ENCODE data around the gene TBC1D22A. TPM values are rescaled to one million over a fixed set of nuclear protein-coding genes. Genes with fewer than 3 reads are reported as not detected.

Gene TBC1D22A
- total and polyA plus RNA-seq, 2 experiments from 2014 or later = 15.3 to 19.8 TPM

DNA sequence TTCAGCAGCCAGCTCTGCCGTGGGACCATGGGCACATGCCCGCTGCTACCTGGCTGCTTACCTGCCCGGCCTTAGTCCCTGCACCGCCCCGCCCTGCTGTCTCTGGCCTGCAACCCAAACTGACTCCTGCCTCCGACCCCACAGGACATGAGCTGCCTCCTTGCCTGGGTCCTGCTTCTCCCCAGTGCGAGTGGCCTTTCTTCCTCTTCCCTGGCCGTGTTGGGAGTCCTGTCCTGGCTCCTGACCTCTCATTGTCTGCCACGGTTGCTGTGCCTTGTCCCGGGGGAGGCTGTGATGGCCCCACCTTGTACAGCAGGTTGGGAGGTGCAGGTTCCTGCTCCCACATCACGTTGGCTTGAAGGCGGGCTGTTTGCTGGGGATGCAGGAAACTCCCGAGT is 370.0 kb downstream of the TBC1D22A start:
- no peak overlapping the region for H3K4me3 ChIP-seq
- no peak overlapping the region for H3K4me2 ChIP-seq
- H3K27ac ChIP-seq = no peak overlapping the region
- H4K20me1 ChIP-seq (ENCODE audit: insufficient read depth, poor library complexity, severe bottlenecking) = no peaks in the 10 kb centered on the region
- H3K27me3 ChIP-seq = no peaks in the 10 kb centered on the region
- WGBS (ENCODE audit: low lambda C conversion rate, missing lambda C conversion rate) = 89% methylated on average over 13 of the region's 13 CpGs
- H3K79me2 ChIP-seq = no peaks in the 10 kb centered on the region
- TF ChIP-seq, protein P1, sequence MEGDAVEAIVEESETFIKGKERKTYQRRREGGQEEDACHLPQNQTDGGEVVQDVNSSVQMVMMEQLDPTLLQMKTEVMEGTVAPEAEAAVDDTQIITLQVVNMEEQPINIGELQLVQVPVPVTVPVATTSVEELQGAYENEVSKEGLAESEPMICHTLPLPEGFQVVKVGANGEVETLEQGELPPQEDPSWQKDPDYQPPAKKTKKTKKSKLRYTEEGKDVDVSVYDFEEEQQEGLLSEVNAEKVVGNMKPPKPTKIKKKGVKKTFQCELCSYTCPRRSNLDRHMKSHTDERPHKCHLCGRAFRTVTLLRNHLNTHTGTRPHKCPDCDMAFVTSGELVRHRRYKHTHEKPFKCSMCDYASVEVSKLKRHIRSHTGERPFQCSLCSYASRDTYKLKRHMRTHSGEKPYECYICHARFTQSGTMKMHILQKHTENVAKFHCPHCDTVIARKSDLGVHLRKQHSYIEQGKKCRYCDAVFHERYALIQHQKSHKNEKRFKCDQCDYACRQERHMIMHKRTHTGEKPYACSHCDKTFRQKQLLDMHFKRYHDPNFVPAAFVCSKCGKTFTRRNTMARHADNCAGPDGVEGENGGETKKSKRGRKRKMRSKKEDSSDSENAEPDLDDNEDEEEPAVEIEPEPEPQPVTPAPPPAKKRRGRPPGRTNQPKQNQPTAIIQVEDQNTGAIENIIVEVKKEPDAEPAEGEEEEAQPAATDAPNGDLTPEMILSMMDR (IDR thresholded peaks at IDR 0.05; ENCODE audit: poor library complexity) = no peak
- no peak for TF ChIP-seq EZH2 (IDR thresholded peaks at IDR 0.05; ENCODE audit: borderline replicate concordance)
- TF ChIP-seq EZH2phosphoT487 (IDR thresholded peaks at IDR 0.05; ENCODE audit: low read depth, severe bottlenecking, unreplicated experiment) = no peak
- no peak overlapping the region for H2AFZ ChIP-seq
- no peaks in the 10 kb centered on the region for H3K9me2 ChIP-seq (replicated peaks; ENCODE audit: insufficient read depth)
- H3K4me1 ChIP-seq (ENCODE audit: insufficient read depth) = no peaks in the 10 kb centered on the region
- H3K36me3 ChIP-seq (replicated peaks; ENCODE audit: insufficient read depth, low read depth) = no peaks in the 10 kb centered on the region
- H3K9me3 ChIP-seq (ENCODE audit: low read depth) = no peaks in the 10 kb centered on the region
- no peak for DNase-seq (ENCODE audit: low spot score)

DNA sequence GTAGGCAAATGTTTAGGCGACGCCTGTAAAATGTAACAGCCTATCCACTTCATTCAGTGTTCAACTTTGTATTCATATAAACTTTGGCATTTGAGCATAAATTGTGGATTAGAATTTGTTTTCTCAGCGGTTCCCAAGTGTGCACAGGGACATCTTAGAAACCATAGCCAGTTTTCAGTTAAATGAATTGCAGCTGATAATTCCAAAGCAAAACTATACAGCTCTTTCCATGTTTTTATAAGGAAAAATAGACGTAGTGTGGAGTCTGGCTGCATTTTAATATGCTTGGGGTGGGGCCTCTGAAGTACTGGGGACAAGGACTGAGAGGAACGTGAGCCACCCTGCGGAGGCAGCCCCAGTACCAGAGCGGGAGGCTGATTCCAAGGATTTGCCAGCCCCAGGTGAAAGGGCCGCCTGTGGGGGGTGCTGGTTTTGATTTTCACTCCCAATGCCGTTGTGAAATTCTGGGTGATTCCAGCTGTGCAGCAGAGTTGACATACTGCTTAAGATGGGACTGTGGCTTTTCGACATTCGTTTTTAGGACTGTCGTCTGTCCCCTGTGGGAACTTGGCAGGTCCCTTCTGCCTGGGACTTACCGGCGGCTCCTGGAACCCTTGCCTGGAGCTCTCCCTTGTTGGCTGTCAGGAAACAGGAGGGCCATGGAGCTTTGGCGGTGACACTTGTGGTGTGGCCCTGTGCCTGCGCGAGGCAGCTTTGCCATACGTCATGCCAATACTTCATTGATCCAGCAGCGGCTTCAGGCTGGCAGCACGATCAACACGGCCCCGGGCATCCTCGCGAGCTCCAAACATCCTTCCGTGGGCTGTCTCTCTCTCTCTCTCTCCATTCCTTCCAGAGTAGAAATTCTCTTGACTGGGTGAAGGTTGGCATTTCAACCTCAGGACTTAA is 370.9 kb downstream of the TBC1D22A start:
- no peak overlapping the region for H3K4me2 ChIP-seq
- TF ChIP-seq EZH2phosphoT487 (IDR thresholded peaks at IDR 0.05; ENCODE audit: low read depth, severe bottlenecking, unreplicated experiment) (no peak), EZH2 (IDR thresholded peaks at IDR 0.05; ENCODE audit: borderline replicate concordance) (no peak)
- TF ChIP-seq, protein P1 (IDR thresholded peaks at IDR 0.05; ENCODE audit: poor library complexity) = no peak
- no peaks in the 10 kb centered on the region for H3K9me2 ChIP-seq (replicated peaks; ENCODE audit: insufficient read depth)
- 90% methylated on average over 25 of the region's 25 CpGs for WGBS (ENCODE audit: low lambda C conversion rate, missing lambda C conversion rate)
- H3K79me2 ChIP-seq = no peaks in the 10 kb centered on the region
- no peaks in the 10 kb centered on the region for H4K20me1 ChIP-seq (ENCODE audit: insufficient read depth, poor library complexity, severe bottlenecking)
- no peak overlapping the region for H2AFZ ChIP-seq
- H3K27ac ChIP-seq = no peak overlapping the region
- H3K4me1 ChIP-seq (ENCODE audit: insufficient read depth) = no peaks in the 10 kb centered on the region
- H3K27me3 ChIP-seq = no peaks in the 10 kb centered on the region
- H3K9me3 ChIP-seq (ENCODE audit: low read depth) = no peaks in the 10 kb centered on the region
- no peaks in the 10 kb centered on the region for H3K36me3 ChIP-seq (replicated peaks; ENCODE audit: insufficient read depth, low read depth)
- H3K4me3 ChIP-seq = no peak overlapping the region
- no peak for DNase-seq (ENCODE audit: low spot score)

DNA sequence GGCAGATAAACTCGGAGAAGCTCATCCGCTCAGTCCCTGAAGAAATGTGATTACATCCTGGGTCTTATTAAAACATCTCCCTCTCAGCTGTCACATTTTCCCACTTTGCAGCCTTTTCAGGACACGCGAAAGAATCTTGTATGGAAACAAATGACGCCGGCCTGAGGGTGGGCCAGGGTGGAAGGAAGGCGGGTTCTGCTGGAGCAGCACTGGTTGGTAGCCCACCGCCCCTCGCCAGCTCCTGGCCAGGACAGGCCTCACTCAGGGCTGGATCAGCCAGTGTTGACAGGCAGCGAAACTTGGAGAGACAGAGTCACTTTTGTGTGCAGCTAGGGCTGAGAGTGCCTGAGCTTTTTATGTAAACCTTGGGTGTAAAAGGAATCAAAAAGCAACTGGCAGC is 371.8 kb downstream of the TBC1D22A start:
- Histone ChIP-seq H3K4me3 (no peak overlapping the region), H4K20me1 (ENCODE audit: insufficient read depth, poor library complexity, severe bottlenecking) (no peaks in the 10 kb centered on the region), H3K4me2 (no peak overlapping the region), H3K79me2 (no peaks in the 10 kb centered on the region), H3K9me3 (ENCODE audit: low read depth) (no peaks in the 10 kb centered on the region), H2AFZ (no peak overlapping the region), H3K9me2 (replicated peaks; ENCODE audit: insufficient read depth) (no peaks in the 10 kb centered on the region), H3K36me3 (replicated peaks; ENCODE audit: insufficient read depth, low read depth) (no peaks in the 10 kb centered on the region), H3K27me3 (no peaks in the 10 kb centered on the region), H3K4me1 (ENCODE audit: insufficient read depth) (no peaks in the 10 kb centered on the region), H3K27ac (no peak overlapping the region)
- DNase-seq (ENCODE audit: low spot score) = no peak
- WGBS (ENCODE audit: low lambda C conversion rate, missing lambda C conversion rate) = 86% methylated on average over 10 of the region's 10 CpGs
- TF ChIP-seq EZH2phosphoT487 (IDR thresholded peaks at IDR 0.05; ENCODE audit: low read depth, severe bottlenecking, unreplicated experiment) = no peak

DNA sequence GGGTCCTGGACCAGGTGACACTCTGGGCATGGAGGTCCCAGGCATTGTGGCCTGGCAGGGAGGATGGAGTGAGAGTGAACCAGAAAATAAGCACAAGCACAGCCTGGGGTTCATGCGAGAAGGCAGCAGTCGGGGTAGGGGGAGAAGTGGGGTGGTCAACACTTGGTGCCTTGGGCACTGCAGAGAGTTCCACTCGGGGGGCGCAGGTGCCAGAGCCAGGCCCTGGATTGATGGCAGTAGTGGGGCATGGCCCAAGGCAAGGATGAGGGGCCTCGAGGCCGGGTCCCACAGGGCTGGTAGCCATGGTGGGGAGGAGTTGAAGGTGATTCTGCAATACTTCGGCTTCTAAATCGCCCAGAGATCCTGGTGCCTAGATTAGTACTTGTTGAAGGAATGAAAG is 372.9 kb downstream of the TBC1D22A start:
- Histone ChIP-seq H3K36me3 (replicated peaks; ENCODE audit: insufficient read depth, low read depth) (no peaks in the 10 kb centered on the region), H3K9me2 (replicated peaks; ENCODE audit: insufficient read depth) (no peaks in the 10 kb centered on the region), H3K27me3 (no peaks in the 10 kb centered on the region), H3K79me2 (no peaks in the 10 kb centered on the region), H3K4me3 (no peak overlapping the region), H3K4me2 (no peak overlapping the region), H3K9me3 (ENCODE audit: low read depth) (no peaks in the 10 kb centered on the region), H3K27ac (no peak overlapping the region), H4K20me1 (ENCODE audit: insufficient read depth, poor library complexity, severe bottlenecking) (no peaks in the 10 kb centered on the region), H2AFZ (no peak overlapping the region), H3K4me1 (ENCODE audit: insufficient read depth) (no peaks in the 10 kb centered on the region)
- TF ChIP-seq EZH2phosphoT487 (IDR thresholded peaks at IDR 0.05; ENCODE audit: low read depth, severe bottlenecking, unreplicated experiment) (no peak), EZH2 (IDR thresholded peaks at IDR 0.05; ENCODE audit: borderline replicate concordance) (no peak)
- TF ChIP-seq, protein P1 (IDR thresholded peaks at IDR 0.05; ENCODE audit: poor library complexity) = no peak
- DNase-seq (ENCODE audit: low spot score) = no peak
- 99% methylated on average over 8 of the region's 8 CpGs for WGBS (ENCODE audit: low lambda C conversion rate, missing lambda C conversion rate)
